HG03571 (cell line): Measurements from ENCODE around the gene HIGD1B.

ENCODE experiments used
- ATAC-seq: cut with Tn5 transposase; IDR thresholded peaks from one replicate; pipeline ENCODE4 v1.9.1; 2021; ENCODE audit not compliant: unreplicated experiment

The HIGD1B gene

GRCh38 chr17:44877121-44877520, 29.4 kb downstream of the HIGD1B start:
- ATAC-seq, result no peak

- no peak for ATAC-seq
These were observed 31.0 kb downstream of the HIGD1B start for GRCh38 chr17:44878627-44879221.

GRCh38 chr17:44879376-44879775, 31.7 kb downstream of the HIGD1B start:
- ATAC-seq, result no peak

GRCh38 chr17:44880062-44880461, 32.4 kb downstream of the HIGD1B start:
- no peak for ATAC-seq

GRCh38 chr17:44881145-44881544, 33.5 kb downstream of the HIGD1B start:
- ATAC-seq, result no peak

- ATAC-seq, result no peak
These were observed 37.3 kb downstream of the HIGD1B start for GRCh38 chr17:44884941-44885340.

GRCh38 chr17:44887016-44887415, 39.3 kb downstream of the HIGD1B start:
- no peak for ATAC-seq

- ATAC-seq, result no peak
These were observed 40.6 kb downstream of the HIGD1B start for GRCh38 chr17:44887971-44888954.

GRCh38 chr17:44889003-44889402, 41.3 kb downstream of the HIGD1B start:
- ATAC-seq, result no peak

GRCh38 chr17:44892250-44892649, 44.6 kb downstream of the HIGD1B start:
- no peak for ATAC-seq

GRCh38 chr17:44894642-44895041, 47.0 kb downstream of the HIGD1B start:
- no peak for ATAC-seq

GRCh38 chr17:44898768-44899073, 51.0 kb downstream of the HIGD1B start:
- peak; percentile 29 for ATAC-seq

GRCh38 chr17:44899074-44899782, 51.5 kb downstream of the HIGD1B start, which contains the start of gene EFTUD2:
Gene EFTUD2 (minus strand): TSS chr17:44899445. CDS start chr17:44894521, 4,924 bp downstream.
- peak; percentile 68 for ATAC-seq
